HEK293 (cell line): Measurements from ENCODE around the gene TPPP3.

ENCODE experiments used
- CTCF ChIA-PET: fragments of 350-600 bp; formaldehyde crosslinking; extraction: SDS; loops from one replicate; lab custom pipeline; 2021; ENCODE audit warnings: antibody characterized with exemption; lab: Yijun Ruan, JAX
- POLR2A ChIA-PET: fragments of 300-600 bp; formaldehyde crosslinking; extraction: SDS; loops from one replicate; lab custom pipeline; 2020; ENCODE audit warnings: antibody characterized with exemption, inconsistent platforms; lab: Yijun Ruan, JAX
- H3K27ac ChIP-seq: fragments of 200-500 bp; sonication (Bioruptor generic); 2 replicates; pipeline ENCODE4 v1.5.1; 2014; ENCODE audit warnings: low read depth, low read length, control low read depth, inconsistent platforms; ENCODE audit errors: extremely low read depth
- H3K36me3 ChIP-seq, 2 experiments: fragments of 200-500 bp in 1 of 2; sonication (Bioruptor generic) in 1 of 2; 1 replicate in 1 of 2; 2 replicates in 1 of 2; pipeline ENCODE4 v1.5.1; 2014 to 2017; ENCODE audit warnings: inconsistent platforms in 2 of 2, low read length in 2 of 2; ENCODE audit not compliant: control insufficient read depth in 2 of 2, insufficient read depth in 1 of 2
- H3K4me1 ChIP-seq: fragments of 200-500 bp; sonication (Bioruptor generic); 2 replicates; pipeline ENCODE4 v1.5.1; 2014; ENCODE audit warnings: mild to moderate bottlenecking, low read length, inconsistent platforms; ENCODE audit not compliant: control insufficient read depth, insufficient read depth
- H3K4me3 ChIP-seq: 2 replicates; pipeline ENCODE4 v1.5.1; 2011; ENCODE audit warnings: low read depth, mild to moderate bottlenecking, control low read depth, low read length, moderate library complexity
- H3K9me3 ChIP-seq: fragments of 200-500 bp; sonication (Bioruptor generic); 2 replicates; pipeline ENCODE4 v1.5.1; 2014; ENCODE audit warnings: low read depth, low read length, inconsistent platforms; ENCODE audit not compliant: control insufficient read depth, insufficient read depth
- GLI2 ChIP-seq: fragments of 450-650 bp; formaldehyde crosslinking; IDR thresholded peaks from 2 replicates; pipeline ENCODE4; 2017; ENCODE audit warnings: missing biosample characterization, missing genetic modification characterization, low read depth, borderline replicate concordance
- GLI4 ChIP-seq: fragments of 450-650 bp; formaldehyde crosslinking; IDR thresholded peaks from 2 replicates; pipeline ENCODE4 v1.5.1; 2016; ENCODE audit warnings: missing biosample characterization, missing genetic modification characterization
- GLIS1 ChIP-seq: fragments of 450-650 bp; formaldehyde crosslinking; IDR thresholded peaks from 2 replicates; pipeline ENCODE4 v1.5.1; 2016; ENCODE audit warnings: missing biosample characterization, missing genetic modification characterization
- HOXD13 ChIP-seq: sonication (generic); formaldehyde crosslinking; IDR thresholded peaks from 2 replicates; pipeline ENCODE4 v1.8.0; 2022; ENCODE audit warnings: missing genetic modification reagents, borderline replicate concordance
- ZEB2 ChIP-seq: fragments of 450-650 bp; formaldehyde crosslinking; IDR thresholded peaks from 2 replicates; pipeline ENCODE4 v1.5.1; 2016; ENCODE audit warnings: missing biosample characterization, missing genetic modification characterization
- ZFHX2 ChIP-seq: fragments of 450-650 bp; formaldehyde crosslinking; conservative IDR thresholded peaks from 2 replicates; pipeline ENCODE4 v1.5.1; 2016; ENCODE audit warnings: missing biosample characterization, missing genetic modification characterization
- ZNF10 ChIP-seq: fragments of 450-650 bp; formaldehyde crosslinking; IDR thresholded peaks from 2 replicates; pipeline ENCODE4 v1.5.1; 2017; ENCODE audit warnings: missing biosample characterization, missing genetic modification characterization
- ZNF274 ChIP-seq, 2 experiments: fragments of 200-500 bp in 1 of 2; fragments of 450-650 bp in 1 of 2; sonication (Bioruptor generic) in 1 of 2; formaldehyde crosslinking in 1 of 2; IDR thresholded peaks; 2 replicates each; pipeline versions ENCODE4 v1.5.1 to v1.6.1; 2014 to 2016; ENCODE audit warnings: borderline replicate concordance in 1 of 2, inconsistent platforms in 1 of 2, low read length in 1 of 2, missing biosample characterization in 1 of 2, missing genetic modification characterization in 1 of 2
- ZNF324 ChIP-seq: fragments of 450-650 bp; formaldehyde crosslinking; IDR thresholded peaks from 2 replicates; pipeline ENCODE4 v1.5.1; 2016; ENCODE audit warnings: missing biosample characterization, missing genetic modification characterization
- ZNF48 ChIP-seq: fragments of 450-650 bp; formaldehyde crosslinking; IDR thresholded peaks from 2 replicates; pipeline ENCODE4 v1.5.1; 2016; ENCODE audit warnings: missing biosample characterization, missing genetic modification characterization
- ZNF585B ChIP-seq: fragments of 450-650 bp; formaldehyde crosslinking; IDR thresholded peaks from 2 replicates; pipeline ENCODE4 v1.5.1; 2016; ENCODE audit warnings: missing biosample characterization, missing genetic modification characterization
- ZNF596 ChIP-seq: fragments of 450-650 bp; IDR thresholded peaks from 2 replicates; pipeline ENCODE4 v1.5.0; 2018; ENCODE audit warnings: missing biosample characterization, mild to moderate bottlenecking, missing genetic modification characterization, moderate library complexity
- ZNF670 ChIP-seq: fragments of 450-650 bp; formaldehyde crosslinking; IDR thresholded peaks from 2 replicates; pipeline ENCODE4 v1.5.1; 2016; ENCODE audit warnings: missing biosample characterization, missing genetic modification characterization, low read depth
- ZNF707 ChIP-seq: fragments of 450-650 bp; formaldehyde crosslinking; IDR thresholded peaks from 2 replicates; pipeline ENCODE4 v1.5.1; 2016; ENCODE audit warnings: missing biosample characterization, missing genetic modification characterization
- ZNF776 ChIP-seq: fragments of 450-650 bp; formaldehyde crosslinking; IDR thresholded peaks from 2 replicates; pipeline ENCODE4 v1.5.0; 2017; ENCODE audit warnings: missing biosample characterization, missing genetic modification characterization, borderline replicate concordance
- ZNF777 ChIP-seq: fragments of 450-650 bp; formaldehyde crosslinking; IDR thresholded peaks from 2 replicates; pipeline ENCODE4 v1.5.1; 2017; ENCODE audit warnings: missing biosample characterization, missing genetic modification characterization, borderline replicate concordance
- ZSCAN23 ChIP-seq: fragments of 450-650 bp; formaldehyde crosslinking; IDR thresholded peaks from 2 replicates; pipeline ENCODE4 v1.5.1; 2016; ENCODE audit warnings: missing biosample characterization, missing genetic modification characterization
- TF ChIP-seq, protein P1 (sequence below): fragments of 450-650 bp; formaldehyde crosslinking; IDR thresholded peaks from 2 replicates; pipeline ENCODE4 v1.5.1; 2016; ENCODE audit warnings: missing biosample characterization, missing genetic modification characterization
- TF ChIP-seq, protein P2 (sequence below): fragments of 450-650 bp; IDR thresholded peaks from 2 replicates; pipeline ENCODE4 v1.5.1; 2018; ENCODE audit warnings: missing biosample characterization, missing genetic modification characterization
- TF ChIP-seq, protein P3 (sequence below): fragments of 450-650 bp; IDR thresholded peaks from 2 replicates; pipeline ENCODE4 v1.5.1; 2018; ENCODE audit warnings: missing biosample characterization, mild to moderate bottlenecking, missing genetic modification characterization
- TF ChIP-seq, protein P4 (sequence below): fragments of 450-650 bp; formaldehyde crosslinking; IDR thresholded peaks from 2 replicates; pipeline ENCODE4 v1.5.1; 2016; ENCODE audit warnings: missing biosample characterization, missing genetic modification characterization
- TF ChIP-seq, protein P5 (sequence below): fragments of 450-650 bp; formaldehyde crosslinking; IDR thresholded peaks from 2 replicates; pipeline ENCODE4 v1.5.1; 2016; ENCODE audit warnings: missing biosample characterization, missing genetic modification characterization

Gene TPPP3

DNA sequence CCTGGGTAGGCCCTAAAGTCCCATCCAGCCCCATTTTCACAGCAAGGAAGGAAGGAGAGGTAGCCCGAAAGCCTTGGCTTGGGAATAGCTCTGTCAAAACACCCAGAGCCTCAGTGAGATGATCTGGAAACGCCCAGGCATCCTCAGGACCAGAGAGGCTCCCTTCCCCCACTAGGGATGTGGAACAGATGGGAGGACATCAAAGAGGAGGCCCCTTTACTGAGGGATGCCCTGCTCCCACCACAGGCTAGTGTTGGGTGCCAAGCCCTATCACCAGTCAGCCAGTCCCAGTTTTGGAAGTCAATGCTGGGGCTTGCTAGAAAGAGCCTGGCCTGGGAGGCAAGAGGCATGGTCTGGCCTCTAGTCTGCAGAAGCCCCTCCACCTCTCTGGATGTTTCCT lies 4.7 kb downstream of the TPPP3 start:
- TF ChIP-seq ZNF777 (tag by site-specific recombination) (no peak), ZNF324 (tag by site-specific recombination) (no peak), GLI2 (tag by site-specific recombination) (no peak), HOXD13 (CRISPR knock-in tag) (no peak), ZNF670 (no peak), GLI4 (no peak), ZNF48 (tag by site-specific recombination) (no peak), ZNF707 (tag by site-specific recombination) (no peak), ZNF10 (tag by site-specific recombination) (no peak), ZNF596 (tag by site-specific recombination) (no peak)
- TF ChIP-seq, protein P1, sequence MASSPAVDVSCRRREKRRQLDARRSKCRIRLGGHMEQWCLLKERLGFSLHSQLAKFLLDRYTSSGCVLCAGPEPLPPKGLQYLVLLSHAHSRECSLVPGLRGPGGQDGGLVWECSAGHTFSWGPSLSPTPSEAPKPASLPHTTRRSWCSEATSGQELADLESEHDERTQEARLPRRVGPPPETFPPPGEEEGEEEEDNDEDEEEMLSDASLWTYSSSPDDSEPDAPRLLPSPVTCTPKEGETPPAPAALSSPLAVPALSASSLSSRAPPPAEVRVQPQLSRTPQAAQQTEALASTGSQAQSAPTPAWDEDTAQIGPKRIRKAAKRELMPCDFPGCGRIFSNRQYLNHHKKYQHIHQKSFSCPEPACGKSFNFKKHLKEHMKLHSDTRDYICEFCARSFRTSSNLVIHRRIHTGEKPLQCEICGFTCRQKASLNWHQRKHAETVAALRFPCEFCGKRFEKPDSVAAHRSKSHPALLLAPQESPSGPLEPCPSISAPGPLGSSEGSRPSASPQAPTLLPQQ (tag by site-specific recombination) = no peak
- TF ChIP-seq, protein P2, sequence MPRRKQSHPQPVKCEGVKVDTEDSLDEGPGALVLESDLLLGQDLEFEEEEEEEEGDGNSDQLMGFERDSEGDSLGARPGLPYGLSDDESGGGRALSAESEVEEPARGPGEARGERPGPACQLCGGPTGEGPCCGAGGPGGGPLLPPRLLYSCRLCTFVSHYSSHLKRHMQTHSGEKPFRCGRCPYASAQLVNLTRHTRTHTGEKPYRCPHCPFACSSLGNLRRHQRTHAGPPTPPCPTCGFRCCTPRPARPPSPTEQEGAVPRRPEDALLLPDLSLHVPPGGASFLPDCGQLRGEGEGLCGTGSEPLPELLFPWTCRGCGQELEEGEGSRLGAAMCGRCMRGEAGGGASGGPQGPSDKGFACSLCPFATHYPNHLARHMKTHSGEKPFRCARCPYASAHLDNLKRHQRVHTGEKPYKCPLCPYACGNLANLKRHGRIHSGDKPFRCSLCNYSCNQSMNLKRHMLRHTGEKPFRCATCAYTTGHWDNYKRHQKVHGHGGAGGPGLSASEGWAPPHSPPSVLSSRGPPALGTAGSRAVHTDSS = no peak
- Histone ChIP-seq H3K36me3 (no peaks in the 10 kb centered on the region), H3K9me3 (no peaks in the 10 kb centered on the region), H3K4me1 (peaks cover 6% of the 10 kb centered on the region; the same call in 1 of the 2 replicates), H3K27ac (no peak overlapping the region), H3K4me3 (no peak overlapping the region)
- ChIA-PET POLR2A (no interaction called here), CTCF (interaction anchor here (0.6 to 1.8 kb wide), 4 partner anchors 15 to 162 kb away, joined by 3 to 6 read pairs (median 4); partner anchors contain the start of gene TMEM208)

DNA sequence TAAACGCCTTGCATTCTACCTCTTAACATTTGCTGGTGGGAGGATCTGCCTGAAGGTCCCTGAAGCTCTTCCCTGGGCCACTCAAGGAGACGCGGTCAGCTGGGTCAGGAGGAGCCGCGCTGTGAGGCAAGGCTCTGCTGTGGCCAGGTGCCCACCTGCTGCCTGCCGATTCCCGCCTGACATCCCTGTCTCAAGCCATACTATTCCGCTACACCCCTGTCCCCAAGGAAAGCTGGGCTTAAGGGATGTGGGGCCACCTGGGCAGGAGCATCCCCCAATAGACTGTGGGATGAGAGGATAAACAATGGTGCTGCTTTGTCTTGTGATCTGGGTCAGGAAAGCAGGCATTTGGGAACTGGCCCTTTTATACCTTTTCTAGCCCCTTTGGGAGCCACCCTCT lies 5.1 kb downstream of the TPPP3 start:
- CTCF ChIA-PET = interaction anchor here (0.7 to 0.9 kb wide), 2 partner anchors 12 to 28 kb away, joined by 3 to 4 read pairs; no protein-coding TSS in a partner anchor
- H3K9me3 ChIP-seq = no peaks in the 10 kb centered on the region
- H3K36me3 ChIP-seq = no peaks in the 10 kb centered on the region
- H3K4me3 ChIP-seq = no peak overlapping the region
- peaks cover 5% of the 10 kb centered on the region; the same call in 1 of the 2 replicates for H3K4me1 ChIP-seq
- H3K27ac ChIP-seq = no peak overlapping the region
- TF ChIP-seq ZFHX2 (tag by site-specific recombination) = no peak
- POLR2A ChIA-PET = no interaction called here

DNA sequence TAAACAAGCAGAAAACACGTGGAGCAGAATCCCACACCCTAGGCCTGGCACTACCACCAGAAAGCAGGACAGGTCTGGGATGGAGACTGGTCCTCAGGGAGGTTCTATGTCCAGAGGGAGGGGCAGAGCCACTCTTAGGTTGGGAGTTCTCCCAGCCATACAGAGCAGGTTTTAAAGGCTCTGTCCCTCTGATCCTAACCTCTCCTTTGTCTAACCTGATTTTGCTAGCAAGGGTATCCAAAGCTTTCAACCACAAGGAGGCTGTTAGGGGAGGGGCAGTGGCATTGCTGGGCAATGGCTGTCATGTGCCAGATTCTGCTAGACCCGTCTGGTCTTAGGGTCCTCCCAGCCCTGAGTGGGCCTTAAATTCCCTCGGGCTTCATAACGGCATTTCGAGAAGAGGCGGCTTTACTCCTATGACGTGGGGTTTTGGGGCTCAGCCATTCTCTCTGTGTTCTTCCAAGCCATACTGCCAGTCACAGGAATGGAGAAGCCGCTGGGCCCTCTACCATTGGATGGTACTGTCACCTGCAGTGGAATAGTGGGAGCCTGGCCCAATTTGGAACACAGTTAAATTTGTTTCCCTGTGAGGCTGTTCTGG lies 5.7 kb downstream of the TPPP3 start:
- no peaks in the 10 kb centered on the region for H3K9me3 ChIP-seq
- CTCF ChIA-PET = interaction anchor here (0.7 to 1.8 kb wide), 2 partner anchors 13 to 60 kb away, joined by 3 to 4 read pairs; no protein-coding TSS in a partner anchor
- POLR2A ChIA-PET = no interaction called here

More for the DNA sequence above, 5.7 kb downstream of the TPPP3 start:
- TF ChIP-seq ZEB2 (tag by site-specific recombination) = no peak
- TF ChIP-seq, protein P3, sequence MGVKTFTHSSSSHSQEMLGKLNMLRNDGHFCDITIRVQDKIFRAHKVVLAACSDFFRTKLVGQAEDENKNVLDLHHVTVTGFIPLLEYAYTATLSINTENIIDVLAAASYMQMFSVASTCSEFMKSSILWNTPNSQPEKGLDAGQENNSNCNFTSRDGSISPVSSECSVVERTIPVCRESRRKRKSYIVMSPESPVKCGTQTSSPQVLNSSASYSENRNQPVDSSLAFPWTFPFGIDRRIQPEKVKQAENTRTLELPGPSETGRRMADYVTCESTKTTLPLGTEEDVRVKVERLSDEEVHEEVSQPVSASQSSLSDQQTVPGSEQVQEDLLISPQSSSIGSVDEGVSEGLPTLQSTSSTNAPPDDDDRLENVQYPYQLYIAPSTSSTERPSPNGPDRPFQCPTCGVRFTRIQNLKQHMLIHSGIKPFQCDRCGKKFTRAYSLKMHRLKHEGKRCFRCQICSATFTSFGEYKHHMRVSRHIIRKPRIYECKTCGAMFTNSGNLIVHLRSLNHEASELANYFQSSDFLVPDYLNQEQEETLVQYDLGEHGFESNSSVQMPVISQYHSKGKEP (tag by site-specific recombination) = no peak
- TF ChIP-seq, protein P4, sequence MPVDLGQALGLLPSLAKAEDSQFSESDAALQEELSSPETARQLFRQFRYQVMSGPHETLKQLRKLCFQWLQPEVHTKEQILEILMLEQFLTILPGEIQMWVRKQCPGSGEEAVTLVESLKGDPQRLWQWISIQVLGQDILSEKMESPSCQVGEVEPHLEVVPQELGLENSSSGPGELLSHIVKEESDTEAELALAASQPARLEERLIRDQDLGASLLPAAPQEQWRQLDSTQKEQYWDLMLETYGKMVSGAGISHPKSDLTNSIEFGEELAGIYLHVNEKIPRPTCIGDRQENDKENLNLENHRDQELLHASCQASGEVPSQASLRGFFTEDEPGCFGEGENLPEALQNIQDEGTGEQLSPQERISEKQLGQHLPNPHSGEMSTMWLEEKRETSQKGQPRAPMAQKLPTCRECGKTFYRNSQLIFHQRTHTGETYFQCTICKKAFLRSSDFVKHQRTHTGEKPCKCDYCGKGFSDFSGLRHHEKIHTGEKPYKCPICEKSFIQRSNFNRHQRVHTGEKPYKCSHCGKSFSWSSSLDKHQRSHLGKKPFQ (tag by site-specific recombination) = no peak
- no peak for TF ChIP-seq ZNF585B
- TF ChIP-seq, protein P5, sequence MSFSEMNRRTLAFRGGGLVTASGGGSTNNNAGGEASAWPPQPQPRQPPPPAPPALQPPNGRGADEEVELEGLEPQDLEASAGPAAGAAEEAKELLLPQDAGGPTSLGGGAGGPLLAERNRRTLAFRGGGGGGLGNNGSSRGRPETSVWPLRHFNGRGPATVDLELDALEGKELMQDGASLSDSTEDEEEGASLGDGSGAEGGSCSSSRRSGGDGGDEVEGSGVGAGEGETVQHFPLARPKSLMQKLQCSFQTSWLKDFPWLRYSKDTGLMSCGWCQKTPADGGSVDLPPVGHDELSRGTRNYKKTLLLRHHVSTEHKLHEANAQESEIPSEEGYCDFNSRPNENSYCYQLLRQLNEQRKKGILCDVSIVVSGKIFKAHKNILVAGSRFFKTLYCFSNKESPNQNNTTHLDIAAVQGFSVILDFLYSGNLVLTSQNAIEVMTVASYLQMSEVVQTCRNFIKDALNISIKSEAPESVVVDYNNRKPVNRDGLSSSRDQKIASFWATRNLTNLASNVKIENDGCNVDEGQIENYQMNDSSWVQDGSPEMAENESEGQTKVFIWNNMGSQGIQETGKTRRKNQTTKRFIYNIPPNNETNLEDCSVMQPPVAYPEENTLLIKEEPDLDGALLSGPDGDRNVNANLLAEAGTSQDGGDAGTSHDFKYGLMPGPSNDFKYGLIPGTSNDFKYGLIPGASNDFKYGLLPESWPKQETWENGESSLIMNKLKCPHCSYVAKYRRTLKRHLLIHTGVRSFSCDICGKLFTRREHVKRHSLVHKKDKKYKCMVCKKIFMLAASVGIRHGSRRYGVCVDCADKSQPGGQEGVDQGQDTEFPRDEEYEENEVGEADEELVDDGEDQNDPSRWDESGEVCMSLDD (tag by site-specific recombination) = no peak
- TF ChIP-seq GLI2 (tag by site-specific recombination) = no peak
- TF ChIP-seq GLIS1 = no peak
- TF ChIP-seq ZNF776 (tag by site-specific recombination) = no peak
- no peak for TF ChIP-seq ZSCAN23
- TF ChIP-seq ZNF274 (IDR thresholded peaks at IDR 0.05; ENCODE audit: low read length) = no peak
- no peak for TF ChIP-seq ZNF274 (tag by site-specific recombination; IDR thresholded peaks at IDR 0.05; ENCODE audit: borderline replicate concordance)
- Histone ChIP-seq H3K36me3 (no peaks in the 10 kb centered on the region), H3K27ac (no peak overlapping the region), H3K4me1 (no peaks in the 10 kb centered on the region), H3K4me3 (no peak overlapping the region)
